ENCODE results near the gene KLHL15.
"Not testable (repeated sequence)": the region's sequence is repeated elsewhere in the genome, so short reads cannot be mapped to it uniquely, and the experiment has no call there.

KLHL15 gene, protein sequence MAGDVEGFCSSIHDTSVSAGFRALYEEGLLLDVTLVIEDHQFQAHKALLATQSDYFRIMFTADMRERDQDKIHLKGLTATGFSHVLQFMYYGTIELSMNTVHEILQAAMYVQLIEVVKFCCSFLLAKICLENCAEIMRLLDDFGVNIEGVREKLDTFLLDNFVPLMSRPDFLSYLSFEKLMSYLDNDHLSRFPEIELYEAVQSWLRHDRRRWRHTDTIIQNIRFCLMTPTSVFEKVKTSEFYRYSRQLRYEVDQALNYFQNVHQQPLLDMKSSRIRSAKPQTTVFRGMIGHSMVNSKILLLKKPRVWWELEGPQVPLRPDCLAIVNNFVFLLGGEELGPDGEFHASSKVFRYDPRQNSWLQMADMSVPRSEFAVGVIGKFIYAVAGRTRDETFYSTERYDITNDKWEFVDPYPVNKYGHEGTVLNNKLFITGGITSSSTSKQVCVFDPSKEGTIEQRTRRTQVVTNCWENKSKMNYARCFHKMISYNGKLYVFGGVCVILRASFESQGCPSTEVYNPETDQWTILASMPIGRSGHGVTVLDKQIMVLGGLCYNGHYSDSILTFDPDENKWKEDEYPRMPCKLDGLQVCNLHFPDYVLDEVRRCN

DNA sequence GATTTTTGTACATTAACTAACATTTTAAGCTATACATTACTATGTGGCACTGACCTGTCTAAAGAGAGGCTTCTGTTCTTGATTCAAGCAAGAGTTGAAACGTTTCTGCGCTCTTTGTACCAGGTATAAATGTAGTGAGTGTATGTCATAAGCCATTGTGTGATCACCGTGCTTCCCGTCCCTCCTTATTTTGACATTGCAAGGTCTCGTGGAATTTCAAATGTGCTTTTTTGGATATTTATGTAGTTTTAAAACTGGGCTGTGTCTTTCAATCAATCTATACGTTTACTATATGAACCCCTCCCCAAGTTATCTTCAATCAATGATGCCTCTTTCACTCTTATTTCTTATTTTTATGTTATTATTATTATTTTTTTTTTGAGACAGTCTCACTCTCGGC is at the start of gene KLHL15:
TSS of gene KLHL15 (minus strand) at position 101 of the 400 bp plus-strand sequence. CDS start 20,493 bp downstream, outside the sequence.
- peak within 1 kb of the TSS; percentile 75 for H3K4me3 ChIP-seq (ENCODE audit: control insufficient read depth, low read depth, low read length)
- TF ChIP-seq, protein P1, sequence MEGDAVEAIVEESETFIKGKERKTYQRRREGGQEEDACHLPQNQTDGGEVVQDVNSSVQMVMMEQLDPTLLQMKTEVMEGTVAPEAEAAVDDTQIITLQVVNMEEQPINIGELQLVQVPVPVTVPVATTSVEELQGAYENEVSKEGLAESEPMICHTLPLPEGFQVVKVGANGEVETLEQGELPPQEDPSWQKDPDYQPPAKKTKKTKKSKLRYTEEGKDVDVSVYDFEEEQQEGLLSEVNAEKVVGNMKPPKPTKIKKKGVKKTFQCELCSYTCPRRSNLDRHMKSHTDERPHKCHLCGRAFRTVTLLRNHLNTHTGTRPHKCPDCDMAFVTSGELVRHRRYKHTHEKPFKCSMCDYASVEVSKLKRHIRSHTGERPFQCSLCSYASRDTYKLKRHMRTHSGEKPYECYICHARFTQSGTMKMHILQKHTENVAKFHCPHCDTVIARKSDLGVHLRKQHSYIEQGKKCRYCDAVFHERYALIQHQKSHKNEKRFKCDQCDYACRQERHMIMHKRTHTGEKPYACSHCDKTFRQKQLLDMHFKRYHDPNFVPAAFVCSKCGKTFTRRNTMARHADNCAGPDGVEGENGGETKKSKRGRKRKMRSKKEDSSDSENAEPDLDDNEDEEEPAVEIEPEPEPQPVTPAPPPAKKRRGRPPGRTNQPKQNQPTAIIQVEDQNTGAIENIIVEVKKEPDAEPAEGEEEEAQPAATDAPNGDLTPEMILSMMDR (IDR thresholded peaks at IDR 0.05; ENCODE audit: control insufficient read depth, insufficient read depth, low read depth, low read length, missing control alignments), result no peak
- DNase-seq (ENCODE audit: low read depth), result no peak

DNA sequence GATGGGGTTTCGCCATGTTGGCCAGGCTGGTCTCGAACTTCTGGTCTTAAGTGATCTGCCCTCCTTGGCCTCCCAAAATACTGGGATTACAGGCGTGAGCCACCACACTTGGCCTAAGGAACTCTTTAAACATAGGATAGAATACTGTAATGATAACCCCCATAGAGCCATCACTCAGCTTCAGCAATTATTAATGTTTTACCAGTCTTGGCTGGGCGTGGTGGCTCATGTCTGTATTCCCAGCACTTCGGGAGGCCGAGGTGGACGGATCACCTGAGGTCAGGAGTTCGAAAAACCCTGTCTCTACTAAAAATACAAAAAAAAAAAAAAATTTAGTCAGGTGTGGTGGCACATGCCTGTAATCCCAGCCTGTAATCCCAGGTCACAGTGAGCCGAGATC is 42.9 kb upstream of the KLHL15 start:
- H3K4me3 ChIP-seq (ENCODE audit: control insufficient read depth, low read depth, low read length), result no peak overlapping the region
- no peak for DNase-seq (ENCODE audit: low read depth)
- TF ChIP-seq, protein P1 (IDR thresholded peaks at IDR 0.05; ENCODE audit: control insufficient read depth, insufficient read depth, low read depth, low read length, missing control alignments), result no peak

DNA sequence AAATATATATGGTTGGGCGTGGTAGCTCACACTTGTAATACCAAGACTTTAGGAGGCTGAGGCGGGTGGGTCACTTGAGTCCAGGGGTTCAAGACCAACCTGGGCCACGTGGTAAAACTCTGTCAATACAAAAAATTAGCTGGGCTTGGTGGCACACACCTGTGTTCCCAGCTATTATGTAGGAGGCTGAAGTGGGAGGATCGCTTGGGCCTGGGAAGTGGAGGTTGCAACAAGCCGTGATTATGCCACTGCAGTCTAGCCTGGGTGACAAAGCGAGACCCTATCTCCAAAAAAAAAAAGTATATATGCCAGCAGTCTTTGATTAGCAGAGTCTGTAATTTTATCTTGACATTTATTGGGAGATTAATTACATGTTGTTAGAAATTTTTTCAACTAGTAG is 36.5 kb upstream of the KLHL15 start:
- no peak for DNase-seq (ENCODE audit: low read depth)
- TF ChIP-seq, protein P1 (IDR thresholded peaks at IDR 0.05; ENCODE audit: control insufficient read depth, insufficient read depth, low read depth, low read length, missing control alignments), result no peak
- no peak overlapping the region for H3K4me3 ChIP-seq (ENCODE audit: control insufficient read depth, low read depth, low read length)

DNA sequence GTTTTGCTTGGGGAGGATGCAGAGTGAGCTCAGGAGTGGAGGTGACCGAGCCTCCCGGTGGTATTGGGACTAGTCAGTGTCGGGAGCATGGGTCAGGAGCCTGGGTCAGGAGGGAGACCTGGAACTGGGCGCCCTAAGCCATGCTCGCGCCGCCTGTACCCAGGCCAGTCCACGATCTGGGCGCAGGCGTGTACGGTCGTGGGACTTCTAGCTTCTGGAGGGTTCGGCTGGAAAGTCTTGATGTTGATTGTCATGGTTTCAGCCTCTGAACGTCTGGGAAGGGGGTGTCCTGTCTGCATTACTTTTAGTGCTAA is 28.0 kb upstream of the KLHL15 start:
- TF ChIP-seq, protein P1 (IDR thresholded peaks at IDR 0.05; ENCODE audit: control insufficient read depth, insufficient read depth, low read depth, low read length, missing control alignments), result no peak
- peak overlapping the region; percentile 100 for H3K4me3 ChIP-seq (ENCODE audit: control insufficient read depth, low read depth, low read length)

DNA sequence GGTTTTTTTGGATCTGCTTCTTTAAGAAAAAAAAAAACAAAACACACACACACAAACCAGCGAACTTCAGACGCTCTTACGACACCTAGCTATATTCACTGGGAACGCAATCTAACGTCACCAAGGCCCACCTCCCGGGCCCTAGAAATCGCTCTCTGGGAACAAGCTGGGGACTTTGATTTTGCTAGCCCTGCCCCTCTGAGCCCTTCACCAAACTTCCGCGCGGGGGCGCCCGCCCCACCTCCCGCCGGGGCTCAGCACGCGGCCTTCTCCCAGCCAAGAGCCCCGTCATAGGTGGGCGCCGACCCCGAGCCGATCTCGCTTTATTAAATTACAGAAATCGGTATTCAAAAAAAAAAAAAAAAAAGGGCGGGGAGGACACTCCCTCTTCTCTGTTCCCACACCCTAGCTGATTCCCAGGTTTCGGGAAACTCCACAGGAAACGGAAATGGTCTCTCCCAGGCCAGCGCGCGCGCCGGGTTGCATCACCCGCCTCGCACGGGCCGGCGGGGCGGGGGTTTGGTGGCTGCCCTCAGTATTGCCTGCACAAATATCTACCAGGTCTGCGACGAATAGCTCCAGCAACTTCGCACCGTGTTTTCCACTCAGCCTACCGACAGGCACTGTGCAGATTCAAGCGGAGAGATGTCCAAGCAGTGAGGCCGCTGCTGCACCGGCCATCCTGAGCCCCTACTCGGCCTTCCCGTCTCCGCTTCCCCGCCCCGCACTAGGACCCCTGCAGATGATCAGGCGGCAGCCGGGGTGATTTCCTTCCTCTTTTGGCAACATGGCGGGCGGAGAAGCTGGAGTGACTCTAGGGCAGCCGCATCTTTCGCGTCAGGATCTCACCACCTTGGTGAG is 27.4 kb upstream of the KLHL15 start, which contains the start of gene EIF2S3:
TSS of gene EIF2S3 (plus strand) at position 775 of the 861 bp plus-strand sequence. CDS start at position 788, 13 bp downstream.
- peak; percentile 96 for DNase-seq (ENCODE audit: low read depth)
- H3K4me3 ChIP-seq (ENCODE audit: control insufficient read depth, low read depth, low read length), result peak within 1 kb of the TSS; percentile 100
- TF ChIP-seq, protein P1 (IDR thresholded peaks at IDR 0.05; ENCODE audit: control insufficient read depth, insufficient read depth, low read depth, low read length, missing control alignments), result peak; percentile 76

More for the DNA sequence above, 28.0 kb upstream of the KLHL15 start:
- DNase-seq (ENCODE audit: low read depth), result no peak

DNA sequence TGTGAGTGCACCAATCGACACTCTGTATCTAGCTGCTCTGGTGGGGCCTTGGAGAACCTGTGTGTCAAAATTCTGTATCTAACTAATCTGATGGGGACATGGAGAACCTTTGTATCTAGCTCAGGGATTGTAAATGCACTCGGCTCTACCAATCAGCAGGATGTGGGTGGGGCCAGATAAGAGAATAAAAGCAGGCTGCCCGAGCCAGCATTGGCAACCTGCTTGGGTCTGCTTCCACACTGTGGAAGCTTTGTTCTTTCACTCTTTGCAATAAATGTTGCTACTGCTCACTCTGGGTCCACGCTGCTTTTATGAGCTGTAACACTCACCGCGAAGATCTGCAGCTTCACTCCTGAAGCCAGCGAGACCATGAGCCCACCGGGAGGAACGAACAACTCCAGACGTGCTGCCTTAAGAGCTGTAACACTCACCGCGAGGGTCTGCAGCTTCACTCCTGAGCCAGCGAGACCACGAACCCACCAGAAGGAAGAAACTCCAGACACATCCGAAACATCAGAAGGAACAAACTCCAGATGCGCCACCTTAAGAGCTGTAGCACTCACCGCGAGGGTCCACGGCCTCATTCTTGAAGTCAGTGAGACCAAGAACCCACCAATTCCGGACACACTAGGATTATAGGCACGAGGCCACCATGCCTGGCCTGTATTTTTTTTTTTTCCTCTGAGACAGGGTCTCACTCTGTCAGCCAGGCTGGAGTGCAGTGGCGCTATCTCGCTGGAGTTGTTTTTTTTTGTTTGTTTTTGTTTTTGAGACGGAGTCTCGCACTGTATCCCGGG is 23.7 kb upstream of the KLHL15 start:
- H3K4me3 ChIP-seq (ENCODE audit: control insufficient read depth, low read depth, low read length), result not testable (repeated sequence)

DNA sequence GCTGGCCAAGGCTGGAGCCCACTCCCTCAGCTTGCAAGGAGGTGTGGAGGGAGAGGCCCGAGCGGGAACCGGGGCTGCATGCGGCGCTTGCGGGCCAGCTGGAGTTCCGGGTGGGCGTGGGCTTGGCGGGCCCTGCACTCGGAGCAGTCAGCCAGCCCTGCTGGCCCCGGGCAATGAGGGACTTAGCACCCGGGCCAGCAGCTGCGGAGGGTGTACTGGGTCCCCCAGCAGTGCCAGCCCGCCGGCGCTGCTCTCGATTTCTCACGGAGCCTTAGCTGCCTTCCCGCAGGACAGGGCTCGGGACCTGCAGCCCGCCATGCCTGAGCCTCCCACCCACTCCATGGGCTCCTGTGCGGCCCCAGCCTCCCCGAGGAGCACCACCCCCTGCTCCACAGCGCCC is 22.7 kb upstream of the KLHL15 start:
- not testable (repeated sequence) for H3K4me3 ChIP-seq (ENCODE audit: control insufficient read depth, low read depth, low read length)

More for the DNA sequence above, 23.7 kb upstream of the KLHL15 start:
- DNase-seq (ENCODE audit: low read depth), result not testable (repeated sequence)

DNA sequence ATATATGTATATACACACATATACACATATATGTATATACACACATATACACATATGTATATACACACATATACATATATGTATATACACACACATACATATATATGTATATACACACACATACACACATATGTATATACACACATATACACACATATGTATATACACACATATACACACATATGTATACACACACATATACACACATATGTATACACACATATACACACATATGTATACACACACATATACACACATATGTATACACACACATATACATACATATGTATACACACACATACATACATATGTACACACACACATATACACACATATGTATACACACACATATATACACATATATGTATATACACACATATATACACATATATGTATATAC is 19.1 kb upstream of the KLHL15 start:
- not testable (repeated sequence) for H3K4me3 ChIP-seq (ENCODE audit: control insufficient read depth, low read depth, low read length); DNase-seq (ENCODE audit: low read depth)

More for the DNA sequence above, 22.7 kb upstream of the KLHL15 start:
- DNase-seq (ENCODE audit: low read depth), result not testable (repeated sequence)

Measured in AG09309 (cell line).